A673 (cell line): ENCODE measurements around the gene PALLD. TPM values are rescaled to one million over a fixed set of nuclear protein-coding genes. Genes with fewer than 3 reads are reported as not detected.

ENCODE experiments used
- BruUV-seq: library from RNA; stranded (reverse); fragments of 400-500 nt; replicated peaks from 2 replicates; lab custom pipeline; 2021; lab: Mats Ljungman, UMichigan
- CTCF ChIA-PET: fragments of 300-600 bp; sonication (Branson Sonifier 250); formaldehyde crosslinking; loops from one replicate; lab custom pipeline; 2022; ENCODE audit warnings: antibody characterized with exemption; lab: Charles Lee
- POLR2A ChIA-PET: fragments of 300-600 bp; sonication (Branson Sonifier 250); formaldehyde crosslinking; loops from one replicate; lab custom pipeline; 2022; ENCODE audit warnings: antibody characterized with exemption; ENCODE audit not compliant: low non-redundant PET; lab: Charles Lee
- DNase-seq: peaks from one replicate; pipeline ENCODE4 v3.0.0-alpha.2; 2015; ENCODE audit warnings: low spot score
- H3K27ac ChIP-seq: fragments of 200-600 bp; sonication (generic); 2 replicates; pipeline ENCODE4 v1.5.1; 2016; ENCODE audit warnings: mixed run types, low read depth, mild to moderate bottlenecking, mixed read lengths, antibody characterized with exemption, low read length; ENCODE audit not compliant: poor library complexity, severe bottlenecking
- H3K27me3 ChIP-seq: fragments of 200-600 bp; sonication (generic); replicated peaks from 2 replicates; pipeline ENCODE4 v1.6.1; 2017; ENCODE audit warnings: mixed run types, low read depth, mild to moderate bottlenecking, mixed read lengths, antibody characterized with exemption, low read length; ENCODE audit not compliant: insufficient read depth, poor library complexity
- H3K36me3 ChIP-seq: fragments of 200-600 bp; sonication (generic); 2 replicates; pipeline ENCODE4 v1.6.1; 2016; ENCODE audit warnings: mixed run types, mild to moderate bottlenecking, mixed read lengths, antibody characterized with exemption, low read length; ENCODE audit not compliant: insufficient read depth, poor library complexity, severe bottlenecking
- H3K4me1 ChIP-seq: fragments of 200-600 bp; sonication (generic); 2 replicates; pipeline ENCODE4 v1.6.1; 2017; ENCODE audit warnings: mixed run types, mild to moderate bottlenecking, mixed read lengths, antibody characterized with exemption, low read length; ENCODE audit not compliant: insufficient read depth, poor library complexity, severe bottlenecking
- H3K4me3 ChIP-seq: fragments of 200-600 bp; sonication (generic); 2 replicates; pipeline ENCODE4 v1.5.1; 2016; ENCODE audit warnings: low read depth, mixed run types, mild to moderate bottlenecking, mixed read lengths, low read length; ENCODE audit not compliant: poor library complexity, severe bottlenecking
- H3K9me3 ChIP-seq: fragments of 200-600 bp; sonication (generic); 2 replicates; pipeline ENCODE4 v1.6.1; 2016; ENCODE audit warnings: mixed run types, low read depth, mild to moderate bottlenecking, mixed read lengths, antibody characterized with exemption, low read length; ENCODE audit not compliant: poor library complexity, severe bottlenecking
- EZH2 ChIP-seq: fragments of 200-600 bp; sonication (generic); IDR thresholded peaks from 2 replicates; pipeline ENCODE4 v1.6.1; 2017; ENCODE audit warnings: borderline replicate concordance, low read depth, mild to moderate bottlenecking, mixed read lengths, antibody characterized with exemption, low read length; ENCODE audit not compliant: poor library complexity, severe bottlenecking
- intact Hi-C: fragments of 100-400 bp; cut with micrococcal nuclease; formaldehyde crosslinking; loops from one replicate; pipeline ENCODE4 v1.10.0; 2022; ENCODE audit not compliant: unreplicated experiment
- total RNA-seq: library from RNA; stranded (reverse); gene quantifications from 2 replicates; pipeline ENCODE4 v1.2.3, GENCODE V29; 2021
- TF ChIP-seq, protein P1 (sequence below): fragments of 300-800, 200-600 bp; sonication (generic); conservative IDR thresholded peaks from 2 replicates; pipeline ENCODE4 v1.5.1; 2017; ENCODE audit warnings: low read depth, mild to moderate bottlenecking, antibody characterized with exemption, low read length, moderate library complexity, mixed read lengths

Gene PALLD
- total RNA-seq, 1 experiment from 2014 or later: 44.1 TPM

DNA sequence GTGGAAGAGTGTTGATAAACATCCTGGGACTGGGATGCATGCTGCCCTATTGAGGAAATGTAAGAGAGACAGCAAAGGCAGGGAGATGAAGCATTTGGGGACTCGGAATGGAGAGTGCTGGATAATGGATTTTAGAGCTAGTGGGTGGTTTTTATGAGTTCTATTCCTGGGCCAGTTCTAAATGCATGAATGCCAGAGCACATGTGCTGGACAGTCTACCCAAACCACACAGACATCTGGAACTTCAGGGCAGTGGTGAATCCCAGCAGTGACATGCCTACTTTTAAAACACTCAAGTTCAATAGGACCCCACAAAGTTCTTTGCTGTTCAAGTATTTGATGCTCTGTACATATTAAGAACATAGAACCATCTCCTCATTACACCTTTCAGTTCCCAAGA, 379.3 kb downstream of the PALLD start:
- CTCF ChIA-PET: no interaction called here
- H3K27ac ChIP-seq: no peak overlapping the region
- no peaks in the 10 kb centered on the region for H3K27me3 ChIP-seq
- intact Hi-C loops: no loop called here
- no peak overlapping the region for H3K4me3 ChIP-seq
- TF ChIP-seq, protein P1, sequence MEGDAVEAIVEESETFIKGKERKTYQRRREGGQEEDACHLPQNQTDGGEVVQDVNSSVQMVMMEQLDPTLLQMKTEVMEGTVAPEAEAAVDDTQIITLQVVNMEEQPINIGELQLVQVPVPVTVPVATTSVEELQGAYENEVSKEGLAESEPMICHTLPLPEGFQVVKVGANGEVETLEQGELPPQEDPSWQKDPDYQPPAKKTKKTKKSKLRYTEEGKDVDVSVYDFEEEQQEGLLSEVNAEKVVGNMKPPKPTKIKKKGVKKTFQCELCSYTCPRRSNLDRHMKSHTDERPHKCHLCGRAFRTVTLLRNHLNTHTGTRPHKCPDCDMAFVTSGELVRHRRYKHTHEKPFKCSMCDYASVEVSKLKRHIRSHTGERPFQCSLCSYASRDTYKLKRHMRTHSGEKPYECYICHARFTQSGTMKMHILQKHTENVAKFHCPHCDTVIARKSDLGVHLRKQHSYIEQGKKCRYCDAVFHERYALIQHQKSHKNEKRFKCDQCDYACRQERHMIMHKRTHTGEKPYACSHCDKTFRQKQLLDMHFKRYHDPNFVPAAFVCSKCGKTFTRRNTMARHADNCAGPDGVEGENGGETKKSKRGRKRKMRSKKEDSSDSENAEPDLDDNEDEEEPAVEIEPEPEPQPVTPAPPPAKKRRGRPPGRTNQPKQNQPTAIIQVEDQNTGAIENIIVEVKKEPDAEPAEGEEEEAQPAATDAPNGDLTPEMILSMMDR: no peak
- TF ChIP-seq EZH2: no peak
- no peaks in the 10 kb centered on the region for H3K9me3 ChIP-seq
- POLR2A ChIA-PET: interaction anchor here (0.7 kb wide), 1 partner anchor 96 kb away, joined by 3 read pairs; no protein-coding TSS in a partner anchor
- DNase-seq: no peak
- no peaks in the 10 kb centered on the region for H3K4me1 ChIP-seq
- H3K36me3 ChIP-seq: no peaks in the 10 kb centered on the region
- BruUV-seq: no TSS peak

GRCh38 chr4:168877511-168878491, 380.9 kb downstream of the PALLD start:
- DNase-seq: peak; percentile 37
- TF ChIP-seq, protein P1: no peak
- no peak for TF ChIP-seq EZH2
- CTCF ChIA-PET: no interaction called here
- Histone ChIP-seq H3K9me3 (no peaks in the 10 kb centered on the region), H3K27me3 (no peaks in the 10 kb centered on the region), H3K36me3 (peaks cover 7% of the 10 kb centered on the region), H3K4me3 (peak overlapping the region; percentile 41), H3K4me1 (no peaks in the 10 kb centered on the region), H3K27ac (peak overlapping the region; percentile 14)
- BruUV-seq: no TSS peak
- intact Hi-C loops: no loop called here
- POLR2A ChIA-PET: interaction anchor here (0.6 kb wide), 1 partner anchor 614 kb away, joined by 3 read pairs; no protein-coding TSS in a partner anchor

GRCh38 chr4:168878623-168879022, 381.8 kb downstream of the PALLD start:
- BruUV-seq: no TSS peak
- Histone ChIP-seq H3K9me3 (no peaks in the 10 kb centered on the region), H3K36me3 (peaks cover 7% of the 10 kb centered on the region), H3K4me3 (peak overlapping the region; percentile 41), H3K27me3 (no peaks in the 10 kb centered on the region), H3K4me1 (no peaks in the 10 kb centered on the region), H3K27ac (no peak overlapping the region)
- CTCF ChIA-PET: no interaction called here
- no peak for DNase-seq
- POLR2A ChIA-PET: interaction anchor here (0.6 kb wide), 1 partner anchor 613 kb away, joined by 3 read pairs; no protein-coding TSS in a partner anchor
- TF ChIP-seq EZH2: no peak
- TF ChIP-seq, protein P1: no peak
- intact Hi-C loops: no loop called here
